ENCODE data around the gene MRPL51.

MRPL51 gene

DNA sequence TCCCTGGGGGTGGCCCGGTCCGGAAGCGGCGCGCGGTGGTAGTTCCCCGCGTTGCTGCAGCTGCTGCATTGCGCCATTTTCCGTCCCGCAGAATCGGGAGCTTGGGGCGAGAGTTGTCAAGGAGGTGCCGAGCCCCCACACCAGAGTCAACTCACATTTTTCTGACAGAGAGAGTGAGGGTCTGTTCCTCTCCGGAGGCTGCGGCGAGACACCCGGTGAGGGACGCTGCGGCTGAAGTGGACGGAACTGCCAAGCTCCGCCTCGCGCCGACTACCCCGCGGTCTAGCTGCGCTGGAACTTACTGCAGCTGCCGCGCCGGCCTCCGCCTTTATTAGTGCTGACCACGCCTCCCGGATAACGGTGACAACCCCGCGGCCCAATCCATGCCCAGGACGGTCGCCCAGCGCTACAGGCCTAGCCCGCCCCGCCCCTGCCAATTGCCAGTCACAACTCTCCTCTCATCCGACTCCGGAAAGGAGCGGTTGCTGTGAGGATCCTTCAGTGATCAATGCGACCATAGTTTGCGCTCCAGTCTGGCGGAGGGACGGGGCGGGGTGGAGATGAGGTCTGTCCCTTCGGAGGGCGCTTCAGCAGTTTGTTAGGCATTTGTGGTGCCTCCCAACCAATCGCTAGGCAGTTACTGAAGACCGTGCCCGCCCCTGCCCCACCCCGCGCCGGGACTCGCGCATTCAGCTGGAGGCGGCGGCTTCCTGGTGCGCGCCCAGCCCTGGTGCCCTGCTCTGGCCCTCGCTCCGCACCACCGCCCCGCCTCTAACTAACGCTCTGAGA is 22.5 kb downstream of the MRPL51 start, which contains the start of gene VAMP1:
TSS of gene VAMP1 (minus strand) at position 303 of the 789 bp plus-strand sequence. CDS start at position 157, 146 bp downstream.
- Histone ChIP-seq H3K4me1 (ENCODE audit: control insufficient read depth in 1 of 2, insufficient read depth in 2 of 2, low read length in 2 of 2) (peaks cover 5 to 7% of the 10 kb centered on the region in 2 experiments), H3K79me2 (ENCODE audit: control insufficient read depth, insufficient read depth, low read length, poor library complexity) (peaks cover 7% of the 10 kb centered on the region), H3K18ac (ENCODE audit: low read length) (peak within 1 kb of the TSS; percentile 65), H4K8ac (ENCODE audit: low read depth, low read length) (peak within 1 kb of the TSS; percentile 79), H3K9me3 (ENCODE audit: insufficient read depth, low read depth, low read length) (no peaks in the 10 kb centered on the region), H3K27me3 (ENCODE audit: insufficient read depth, low read length) (no peaks in the 10 kb centered on the region), H2BK120ac (ENCODE audit: insufficient read depth, low read length, poor library complexity) (peak within 1 kb of the TSS; percentile 74), H3K14ac (ENCODE audit: low read length) (peak within 1 kb of the TSS; percentile 77), H3K27ac (ENCODE audit: low read depth, low read length) (peak within 1 kb of the TSS; percentile 80), H3K79me1 (ENCODE audit: low read length) (peaks cover 9% of the 10 kb centered on the region), H3K4ac (ENCODE audit: low read depth, low read length) (peak within 1 kb of the TSS; percentile 51), H2AK5ac (ENCODE audit: low read length) (peak within 1 kb of the TSS; percentile 2), H2AFZ (ENCODE audit: insufficient read depth, low read length, poor library complexity) (peak within 1 kb of the TSS; percentile 76), H3K4me2 (ENCODE audit: low read length) (peak within 1 kb of the TSS; percentile 79), H3K23ac (ENCODE audit: low read length) (no peak within 1 kb of the TSS), H4K91ac (ENCODE audit: low read depth, low read length) (peak within 1 kb of the TSS; percentile 49), H2BK12ac (ENCODE audit: low read length) (peak within 1 kb of the TSS; percentile 39), H4K12ac (ENCODE audit: low read depth, low read length) (no peak within 1 kb of the TSS), H3K9ac (ENCODE audit: low read length) (peak within 1 kb of the TSS; percentile 81), H3K36me3 (ENCODE audit: control insufficient read depth in 1 of 2, insufficient read depth in 2 of 2, low read length in 2 of 2) (peaks cover 4 to 7% of the 10 kb centered on the region in 2 experiments), H3K4me3 (ENCODE audit: low read depth, low read length) (peak within 1 kb of the TSS; percentile 76), H2BK5ac (ENCODE audit: low read depth, low read length, poor library complexity) (peak within 1 kb of the TSS; percentile 71)
- DNase-seq: peak; percentile 95 to 97
- WGBS (ENCODE audit: extremely low coverage, insufficient coverage, insufficient read length): no CpG with 5 or more reads among the region's 69 CpGs

DNA sequence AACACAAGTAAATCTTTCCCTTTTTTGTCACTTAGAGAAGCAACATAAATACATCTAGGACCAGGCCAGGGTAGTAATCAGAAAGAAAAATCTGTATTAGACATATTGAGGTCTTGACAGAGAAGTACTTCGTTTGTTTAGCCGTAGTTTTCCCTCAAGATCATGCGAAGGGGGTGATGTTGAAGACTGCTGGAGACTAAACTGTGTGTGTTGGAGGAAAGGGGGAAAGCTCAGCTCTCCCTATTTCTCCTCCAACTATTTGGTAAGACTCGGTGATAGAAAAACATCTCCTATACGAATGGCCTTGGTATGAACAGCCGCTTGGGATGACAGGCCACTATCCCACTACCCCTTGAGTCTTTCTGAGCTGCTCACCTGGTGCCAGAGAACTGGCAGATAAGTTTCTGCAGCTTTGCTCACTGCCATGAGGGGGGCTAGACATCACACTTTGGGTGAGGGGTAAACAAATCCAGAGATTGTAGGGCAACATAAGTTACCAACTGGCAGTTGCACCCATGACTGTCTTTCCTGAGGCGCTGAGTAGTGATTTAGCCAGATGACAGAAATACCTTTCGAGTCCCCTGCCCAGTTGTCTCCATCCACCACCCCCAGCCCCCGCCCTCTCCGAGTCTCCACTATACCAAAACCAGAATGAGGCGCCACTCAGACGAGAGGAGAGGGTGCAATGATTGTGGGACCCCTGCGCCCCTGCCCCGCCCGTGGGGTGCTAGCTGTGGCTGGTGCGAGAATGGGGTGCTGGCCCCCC is 23.3 kb downstream of the MRPL51 start:
- Histone ChIP-seq H2AK5ac (ENCODE audit: low read length) (peak overlapping the region; percentile 2), H4K12ac (ENCODE audit: low read depth, low read length) (no peak overlapping the region), H2BK12ac (ENCODE audit: low read length) (peak overlapping the region; percentile 36), H3K4me3 (ENCODE audit: low read depth, low read length) (peak overlapping the region; percentile 76), H3K4me2 (ENCODE audit: low read length) (peak overlapping the region; percentile 79), H2BK120ac (ENCODE audit: insufficient read depth, low read length, poor library complexity) (peak overlapping the region; percentile 21), H3K36me3 (ENCODE audit: control insufficient read depth in 1 of 2, insufficient read depth in 2 of 2, low read length in 2 of 2) (peaks cover 4 to 10% of the 10 kb centered on the region in 2 experiments), H3K27ac (ENCODE audit: low read depth, low read length) (peak overlapping the region; percentile 29), H3K4me1 (ENCODE audit: control insufficient read depth in 1 of 2, insufficient read depth in 2 of 2, low read length in 2 of 2) (peaks cover 5 to 7% of the 10 kb centered on the region in 2 experiments), H3K27me3 (ENCODE audit: insufficient read depth, low read length) (no peaks in the 10 kb centered on the region), H3K23ac (ENCODE audit: low read length) (no peak overlapping the region), H3K14ac (ENCODE audit: low read length) (peak overlapping the region; percentile 77), H2AFZ (ENCODE audit: insufficient read depth, low read length, poor library complexity) (peak overlapping the region; percentile 76), H3K79me1 (ENCODE audit: low read length) (peaks cover 9% of the 10 kb centered on the region), H3K9me3 (ENCODE audit: insufficient read depth, low read depth, low read length) (no peaks in the 10 kb centered on the region), H3K18ac (ENCODE audit: low read length) (peak overlapping the region; percentile 65), H3K79me2 (ENCODE audit: control insufficient read depth, insufficient read depth, low read length, poor library complexity) (peaks cover 7% of the 10 kb centered on the region), H4K8ac (ENCODE audit: low read depth, low read length) (no peak overlapping the region), H3K4ac (ENCODE audit: low read depth, low read length) (peak overlapping the region; percentile 51), H3K9ac (ENCODE audit: low read length) (peak overlapping the region; percentile 81), H2BK5ac (ENCODE audit: low read depth, low read length, poor library complexity) (no peak overlapping the region), H4K91ac (ENCODE audit: low read depth, low read length) (peak overlapping the region; percentile 32)
- WGBS (ENCODE audit: extremely low coverage, insufficient coverage, insufficient read length): no CpG with 5 or more reads among the region's 16 CpGs
- DNase-seq: no peak

DNA sequence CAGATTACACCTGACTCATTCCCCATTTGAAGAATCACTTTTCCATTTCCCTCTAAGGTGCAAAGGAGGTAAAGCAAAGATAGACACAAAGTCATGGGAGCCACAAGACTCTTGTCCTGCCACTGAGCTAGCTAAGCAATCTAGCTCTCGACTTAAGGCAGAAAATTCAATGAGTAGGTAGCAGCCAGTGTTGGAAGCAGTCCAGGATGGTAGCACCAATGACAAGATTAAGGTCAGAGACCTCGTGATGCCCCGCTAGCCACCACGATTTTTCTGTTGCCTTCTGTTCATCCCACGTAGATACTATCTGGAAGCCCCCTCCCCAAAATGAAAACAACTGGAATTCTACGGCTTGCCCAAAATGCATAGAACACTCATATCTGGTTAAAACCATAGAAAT is 24.0 kb downstream of the MRPL51 start:
- Histone ChIP-seq H2BK120ac (ENCODE audit: insufficient read depth, low read length, poor library complexity) (no peak overlapping the region), H3K9ac (ENCODE audit: low read length) (no peak overlapping the region), H2AK5ac (ENCODE audit: low read length) (no peak overlapping the region), H3K4me3 (ENCODE audit: low read depth, low read length) (no peak overlapping the region), H3K4me1 (ENCODE audit: control insufficient read depth in 1 of 2, insufficient read depth in 2 of 2, low read length in 2 of 2) (peaks cover 5 to 7% of the 10 kb centered on the region in 2 experiments), H3K9me3 (ENCODE audit: insufficient read depth, low read depth, low read length) (no peaks in the 10 kb centered on the region), H2AFZ (ENCODE audit: insufficient read depth, low read length, poor library complexity) (no peak overlapping the region), H3K4ac (ENCODE audit: low read depth, low read length) (no peak overlapping the region), H2BK5ac (ENCODE audit: low read depth, low read length, poor library complexity) (no peak overlapping the region), H4K91ac (ENCODE audit: low read depth, low read length) (no peak overlapping the region), H3K27ac (ENCODE audit: low read depth, low read length) (no peak overlapping the region), H3K14ac (ENCODE audit: low read length) (no peak overlapping the region), H3K79me2 (ENCODE audit: control insufficient read depth, insufficient read depth, low read length, poor library complexity) (peaks cover 7% of the 10 kb centered on the region), H3K4me2 (ENCODE audit: low read length) (no peak overlapping the region), H3K18ac (ENCODE audit: low read length) (no peak overlapping the region), H3K23ac (ENCODE audit: low read length) (no peak overlapping the region), H4K12ac (ENCODE audit: low read depth, low read length) (no peak overlapping the region), H3K36me3 (ENCODE audit: control insufficient read depth in 1 of 2, insufficient read depth in 2 of 2, low read length in 2 of 2) (peaks cover 11 to 17% of the 10 kb centered on the region in 2 experiments), H3K27me3 (ENCODE audit: insufficient read depth, low read length) (no peaks in the 10 kb centered on the region), H3K79me1 (ENCODE audit: low read length) (peaks cover 9% of the 10 kb centered on the region), H4K8ac (ENCODE audit: low read depth, low read length) (no peak overlapping the region), H2BK12ac (ENCODE audit: low read length) (no peak overlapping the region)
- WGBS (ENCODE audit: extremely low coverage, insufficient coverage, insufficient read length): no CpG with 5 or more reads among the region's 6 CpGs
- DNase-seq: no peak

DNA sequence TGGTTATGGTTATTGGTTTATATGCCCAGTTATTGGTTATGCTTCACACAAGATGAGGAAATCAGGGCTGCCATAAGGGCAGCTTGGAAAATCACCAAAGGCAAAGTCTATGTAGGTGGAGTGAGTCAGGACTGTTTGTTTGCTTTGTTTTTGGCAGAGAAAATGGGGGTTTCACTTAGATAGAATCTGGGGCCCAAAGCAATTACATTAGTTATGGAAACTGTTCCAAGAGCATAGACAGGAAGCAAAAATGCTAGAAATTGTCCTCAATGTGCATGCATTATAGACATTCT is 24.8 kb downstream of the MRPL51 start:
- Histone ChIP-seq H4K12ac (ENCODE audit: low read depth, low read length) (no peak overlapping the region), H3K9me3 (ENCODE audit: insufficient read depth, low read depth, low read length) (no peaks in the 10 kb centered on the region), H3K4ac (ENCODE audit: low read depth, low read length) (no peak overlapping the region), H3K27me3 (ENCODE audit: insufficient read depth, low read length) (no peaks in the 10 kb centered on the region), H4K8ac (ENCODE audit: low read depth, low read length) (no peak overlapping the region), H2BK5ac (ENCODE audit: low read depth, low read length, poor library complexity) (no peak overlapping the region), H2AK5ac (ENCODE audit: low read length) (no peak overlapping the region), H3K9ac (ENCODE audit: low read length) (no peak overlapping the region), H3K23ac (ENCODE audit: low read length) (no peak overlapping the region), H3K14ac (ENCODE audit: low read length) (no peak overlapping the region), H3K79me2 (ENCODE audit: control insufficient read depth, insufficient read depth, low read length, poor library complexity) (peaks cover 7% of the 10 kb centered on the region), H3K4me3 (ENCODE audit: low read depth, low read length) (no peak overlapping the region), H2BK120ac (ENCODE audit: insufficient read depth, low read length, poor library complexity) (no peak overlapping the region), H3K18ac (ENCODE audit: low read length) (no peak overlapping the region), H4K91ac (ENCODE audit: low read depth, low read length) (no peak overlapping the region), H3K4me2 (ENCODE audit: low read length) (no peak overlapping the region), H2BK12ac (ENCODE audit: low read length) (no peak overlapping the region), H3K27ac (ENCODE audit: low read depth, low read length) (no peak overlapping the region), H3K36me3 (ENCODE audit: control insufficient read depth in 1 of 2, insufficient read depth in 2 of 2, low read length in 2 of 2) (peaks cover 14 to 22% of the 10 kb centered on the region in 2 experiments), H3K79me1 (ENCODE audit: low read length) (peaks cover 9% of the 10 kb centered on the region), H2AFZ (ENCODE audit: insufficient read depth, low read length, poor library complexity) (no peak overlapping the region), H3K4me1 (ENCODE audit: control insufficient read depth in 1 of 2, insufficient read depth in 2 of 2, low read length in 2 of 2) (peaks cover 5 to 7% of the 10 kb centered on the region in 2 experiments)
- no peak for DNase-seq
